GM21515 (cell line): ENCODE measurements around the gene EEF2.
"Not testable (repeated sequence)": the region's sequence is repeated elsewhere in the genome, so short reads cannot be mapped to it uniquely, and the experiment has no call there.

Experiments used
- ATAC-seq: cut with Tn5 transposase; IDR thresholded peaks from one replicate; pipeline ENCODE4 v1.9.1; 2021; ENCODE audit not compliant: unreplicated experiment

EEF2 gene

GRCh38 chr19:3950871-3951861 lies 34.1 kb downstream of the EEF2 start:
- ATAC-seq, result no peak

- no peak for ATAC-seq
Observed at GRCh38 chr19:3949997-3950859, 35.0 kb downstream of the EEF2 start.

GRCh38 chr19:3949294-3949693 lies 36.0 kb downstream of the EEF2 start:
- ATAC-seq, result no peak

- ATAC-seq, result not testable (repeated sequence)
Observed at GRCh38 chr19:3947316-3947933, 37.8 kb downstream of the EEF2 start.

- ATAC-seq, result no peak
Observed at GRCh38 chr19:3945838-3946237, 39.4 kb downstream of the EEF2 start.

GRCh38 chr19:3944018-3944721 lies 41.1 kb downstream of the EEF2 start:
- no peak for ATAC-seq

- no peak for ATAC-seq
Observed at GRCh38 chr19:3942790-3943409, 42.4 kb downstream of the EEF2 start.

GRCh38 chr19:3938300-3938950 lies 46.8 kb downstream of the EEF2 start:
- ATAC-seq, result not testable (repeated sequence)

GRCh38 chr19:3936506-3937442 lies 48.5 kb downstream of the EEF2 start:
- no peak for ATAC-seq

- ATAC-seq, result no peak
Observed at GRCh38 chr19:3932931-3933810, 52.1 kb downstream of the EEF2 start, which contains the start of gene NMRK2. TSS of gene NMRK2 (plus strand) at chr19:3933069. CDS start at chr19:3933672, 603 bp downstream.

- no peak for ATAC-seq
Observed at GRCh38 chr19:3931041-3931440, 54.2 kb downstream of the EEF2 start.
